ENCODE measurements around the gene NRXN3. TPM values are rescaled to one million over a fixed set of nuclear protein-coding genes. Genes with fewer than 3 reads are reported as not detected.

NRXN3 gene
- total and polyA plus RNA-seq, 2 experiments from 2014 or later, result 1.0 to 1.8 TPM

DNA sequence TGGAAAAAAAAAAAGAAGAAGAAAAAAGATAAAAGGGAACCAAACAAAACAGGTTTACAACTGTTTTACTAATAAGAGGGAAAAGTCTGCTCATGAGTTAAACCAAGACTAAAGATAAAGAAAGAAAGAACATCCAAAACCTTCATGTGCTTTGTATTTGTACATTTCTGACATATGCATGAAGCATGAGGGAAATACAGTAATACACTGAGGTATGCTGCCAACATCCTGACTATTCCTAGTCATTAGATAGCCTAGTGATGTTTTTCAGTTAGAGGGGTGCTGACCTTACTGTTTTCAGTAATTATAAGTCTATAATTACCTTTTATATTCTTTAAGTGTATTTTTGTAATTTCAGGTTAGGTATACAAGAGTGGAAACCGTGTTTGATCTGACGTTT, 1247.8 kb downstream of the NRXN3 start:
- H3K9me3 Mint-ChIP-seq, result no peaks in the 10 kb centered on the region
- Histone ChIP-seq H3K27me3 (ENCODE audit: insufficient read depth) (no peaks in the 10 kb centered on the region), H3K4me1 (ENCODE audit: insufficient read depth) (no peaks in the 10 kb centered on the region), H3K4me3 (no peak overlapping the region), H3K9me2 (ENCODE audit: insufficient read depth) (no peaks in the 10 kb centered on the region), H3K79me2 (replicated peaks; ENCODE audit: insufficient read depth) (no peaks in the 10 kb centered on the region), H3K4me2 (no peak overlapping the region), H4K20me1 (replicated peaks; ENCODE audit: insufficient read depth) (no peaks in the 10 kb centered on the region), H3K27ac (ENCODE audit: low read depth) (no peak overlapping the region), H3F3A (replicated peaks; ENCODE audit: low read depth) (no peaks in the 10 kb centered on the region), H2AFZ (no peak overlapping the region), H3K36me3 (ENCODE audit: insufficient read depth) (no peaks in the 10 kb centered on the region)
- no peak overlapping the region for H3K4me3 Mint-ChIP-seq
- TF ChIP-seq, protein P1, sequence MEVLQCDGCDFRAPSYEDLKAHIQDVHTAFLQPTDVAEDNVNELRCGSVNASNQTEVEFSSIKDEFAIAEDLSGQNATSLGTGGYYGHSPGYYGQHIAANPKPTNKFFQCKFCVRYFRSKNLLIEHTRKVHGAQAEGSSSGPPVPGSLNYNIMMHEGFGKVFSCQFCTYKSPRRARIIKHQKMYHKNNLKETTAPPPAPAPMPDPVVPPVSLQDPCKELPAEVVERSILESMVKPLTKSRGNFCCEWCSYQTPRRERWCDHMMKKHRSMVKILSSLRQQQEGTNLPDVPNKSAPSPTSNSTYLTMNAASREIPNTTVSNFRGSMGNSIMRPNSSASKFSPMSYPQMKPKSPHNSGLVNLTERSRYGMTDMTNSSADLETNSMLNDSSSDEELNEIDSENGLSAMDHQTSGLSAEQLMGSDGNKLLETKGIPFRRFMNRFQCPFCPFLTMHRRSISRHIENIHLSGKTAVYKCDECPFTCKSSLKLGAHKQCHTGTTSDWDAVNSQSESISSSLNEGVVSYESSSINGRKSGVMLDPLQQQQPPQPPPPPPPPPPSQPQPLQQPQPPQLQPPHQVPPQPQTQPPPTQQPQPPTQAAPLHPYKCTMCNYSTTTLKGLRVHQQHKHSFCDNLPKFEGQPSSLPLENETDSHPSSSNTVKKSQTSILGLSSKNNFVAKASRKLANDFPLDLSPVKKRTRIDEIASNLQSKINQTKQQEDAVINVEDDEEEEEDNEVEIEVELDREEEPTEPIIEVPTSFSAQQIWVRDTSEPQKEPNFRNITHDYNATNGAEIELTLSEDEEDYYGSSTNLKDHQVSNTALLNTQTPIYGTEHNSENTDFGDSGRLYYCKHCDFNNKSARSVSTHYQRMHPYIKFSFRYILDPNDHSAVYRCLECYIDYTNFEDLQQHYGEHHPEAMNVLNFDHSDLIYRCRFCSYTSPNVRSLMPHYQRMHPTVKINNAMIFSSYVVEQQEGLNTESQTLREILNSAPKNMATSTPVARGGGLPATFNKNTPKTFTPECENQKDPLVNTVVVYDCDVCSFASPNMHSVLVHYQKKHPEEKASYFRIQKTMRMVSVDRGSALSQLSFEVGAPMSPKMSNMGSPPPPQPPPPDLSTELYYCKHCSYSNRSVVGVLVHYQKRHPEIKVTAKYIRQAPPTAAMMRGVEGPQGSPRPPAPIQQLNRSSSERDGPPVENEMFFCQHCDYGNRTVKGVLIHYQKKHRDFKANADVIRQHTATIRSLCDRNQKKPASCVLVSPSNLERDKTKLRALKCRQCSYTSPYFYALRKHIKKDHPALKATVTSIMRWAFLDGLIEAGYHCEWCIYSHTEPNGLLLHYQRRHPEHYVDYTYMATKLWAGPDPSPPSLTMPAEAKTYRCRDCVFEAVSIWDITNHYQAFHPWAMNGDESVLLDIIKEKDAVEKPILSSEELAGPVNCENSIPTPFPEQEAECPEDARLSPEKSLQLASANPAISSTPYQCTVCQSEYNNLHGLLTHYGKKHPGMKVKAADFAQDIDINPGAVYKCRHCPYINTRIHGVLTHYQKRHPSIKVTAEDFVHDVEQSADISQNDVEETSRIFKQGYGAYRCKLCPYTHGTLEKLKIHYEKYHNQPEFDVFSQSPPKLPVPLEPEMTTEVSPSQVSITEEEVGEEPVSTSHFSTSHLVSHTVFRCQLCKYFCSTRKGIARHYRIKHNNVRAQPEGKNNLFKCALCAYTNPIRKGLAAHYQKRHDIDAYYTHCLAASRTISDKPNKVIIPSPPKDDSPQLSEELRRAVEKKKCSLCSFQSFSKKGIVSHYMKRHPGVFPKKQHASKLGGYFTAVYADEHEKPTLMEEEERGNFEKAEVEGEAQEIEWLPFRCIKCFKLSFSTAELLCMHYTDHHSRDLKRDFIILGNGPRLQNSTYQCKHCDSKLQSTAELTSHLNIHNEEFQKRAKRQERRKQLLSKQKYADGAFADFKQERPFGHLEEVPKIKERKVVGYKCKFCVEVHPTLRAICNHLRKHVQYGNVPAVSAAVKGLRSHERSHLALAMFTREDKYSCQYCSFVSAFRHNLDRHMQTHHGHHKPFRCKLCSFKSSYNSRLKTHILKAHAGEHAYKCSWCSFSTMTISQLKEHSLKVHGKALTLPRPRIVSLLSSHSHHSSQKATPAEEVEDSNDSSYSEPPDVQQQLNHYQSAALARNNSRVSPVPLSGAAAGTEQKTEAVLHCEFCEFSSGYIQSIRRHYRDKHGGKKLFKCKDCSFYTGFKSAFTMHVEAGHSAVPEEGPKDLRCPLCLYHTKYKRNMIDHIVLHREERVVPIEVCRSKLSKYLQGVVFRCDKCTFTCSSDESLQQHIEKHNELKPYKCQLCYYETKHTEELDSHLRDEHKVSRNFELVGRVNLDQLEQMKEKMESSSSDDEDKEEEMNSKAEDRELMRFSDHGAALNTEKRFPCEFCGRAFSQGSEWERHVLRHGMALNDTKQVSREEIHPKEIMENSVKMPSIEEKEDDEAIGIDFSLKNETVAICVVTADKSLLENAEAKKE (CRISPR knock-in tag; IDR thresholded peaks at IDR 0.05), result no peak
- TF ChIP-seq EZH2phosphoT487 (IDR thresholded peaks at IDR 0.05; ENCODE audit: unreplicated experiment) (no peak), ZNF114 (CRISPR knock-in tag; IDR thresholded peaks at IDR 0.05) (no peak), JUNB (IDR thresholded peaks at IDR 0.05; ENCODE audit: unreplicated experiment) (no peak), STAT1 (IDR thresholded peaks at IDR 0.05; ENCODE audit: unreplicated experiment) (no peak), POLR2AphosphoS5 (IDR thresholded peaks at IDR 0.05; ENCODE audit: low read depth) (no peak), NANOG (IDR thresholded peaks at IDR 0.05; ENCODE audit: borderline replicate concordance) (no peak), ZNF331 (CRISPR knock-in tag; IDR thresholded peaks at IDR 0.05; ENCODE audit: low read depth) (no peak)
- TF ChIP-seq, protein P2, sequence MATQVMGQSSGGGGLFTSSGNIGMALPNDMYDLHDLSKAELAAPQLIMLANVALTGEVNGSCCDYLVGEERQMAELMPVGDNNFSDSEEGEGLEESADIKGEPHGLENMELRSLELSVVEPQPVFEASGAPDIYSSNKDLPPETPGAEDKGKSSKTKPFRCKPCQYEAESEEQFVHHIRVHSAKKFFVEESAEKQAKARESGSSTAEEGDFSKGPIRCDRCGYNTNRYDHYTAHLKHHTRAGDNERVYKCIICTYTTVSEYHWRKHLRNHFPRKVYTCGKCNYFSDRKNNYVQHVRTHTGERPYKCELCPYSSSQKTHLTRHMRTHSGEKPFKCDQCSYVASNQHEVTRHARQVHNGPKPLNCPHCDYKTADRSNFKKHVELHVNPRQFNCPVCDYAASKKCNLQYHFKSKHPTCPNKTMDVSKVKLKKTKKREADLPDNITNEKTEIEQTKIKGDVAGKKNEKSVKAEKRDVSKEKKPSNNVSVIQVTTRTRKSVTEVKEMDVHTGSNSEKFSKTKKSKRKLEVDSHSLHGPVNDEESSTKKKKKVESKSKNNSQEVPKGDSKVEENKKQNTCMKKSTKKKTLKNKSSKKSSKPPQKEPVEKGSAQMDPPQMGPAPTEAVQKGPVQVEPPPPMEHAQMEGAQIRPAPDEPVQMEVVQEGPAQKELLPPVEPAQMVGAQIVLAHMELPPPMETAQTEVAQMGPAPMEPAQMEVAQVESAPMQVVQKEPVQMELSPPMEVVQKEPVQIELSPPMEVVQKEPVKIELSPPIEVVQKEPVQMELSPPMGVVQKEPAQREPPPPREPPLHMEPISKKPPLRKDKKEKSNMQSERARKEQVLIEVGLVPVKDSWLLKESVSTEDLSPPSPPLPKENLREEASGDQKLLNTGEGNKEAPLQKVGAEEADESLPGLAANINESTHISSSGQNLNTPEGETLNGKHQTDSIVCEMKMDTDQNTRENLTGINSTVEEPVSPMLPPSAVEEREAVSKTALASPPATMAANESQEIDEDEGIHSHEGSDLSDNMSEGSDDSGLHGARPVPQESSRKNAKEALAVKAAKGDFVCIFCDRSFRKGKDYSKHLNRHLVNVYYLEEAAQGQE (IDR thresholded peaks at IDR 0.05; ENCODE audit: unreplicated experiment), result no peak
- TF ChIP-seq, protein P3, sequence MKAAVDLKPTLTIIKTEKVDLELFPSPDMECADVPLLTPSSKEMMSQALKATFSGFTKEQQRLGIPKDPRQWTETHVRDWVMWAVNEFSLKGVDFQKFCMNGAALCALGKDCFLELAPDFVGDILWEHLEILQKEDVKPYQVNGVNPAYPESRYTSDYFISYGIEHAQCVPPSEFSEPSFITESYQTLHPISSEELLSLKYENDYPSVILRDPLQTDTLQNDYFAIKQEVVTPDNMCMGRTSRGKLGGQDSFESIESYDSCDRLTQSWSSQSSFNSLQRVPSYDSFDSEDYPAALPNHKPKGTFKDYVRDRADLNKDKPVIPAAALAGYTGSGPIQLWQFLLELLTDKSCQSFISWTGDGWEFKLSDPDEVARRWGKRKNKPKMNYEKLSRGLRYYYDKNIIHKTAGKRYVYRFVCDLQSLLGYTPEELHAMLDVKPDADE (IDR thresholded peaks at IDR 0.05), result no peak
- TF ChIP-seq, protein P4, sequence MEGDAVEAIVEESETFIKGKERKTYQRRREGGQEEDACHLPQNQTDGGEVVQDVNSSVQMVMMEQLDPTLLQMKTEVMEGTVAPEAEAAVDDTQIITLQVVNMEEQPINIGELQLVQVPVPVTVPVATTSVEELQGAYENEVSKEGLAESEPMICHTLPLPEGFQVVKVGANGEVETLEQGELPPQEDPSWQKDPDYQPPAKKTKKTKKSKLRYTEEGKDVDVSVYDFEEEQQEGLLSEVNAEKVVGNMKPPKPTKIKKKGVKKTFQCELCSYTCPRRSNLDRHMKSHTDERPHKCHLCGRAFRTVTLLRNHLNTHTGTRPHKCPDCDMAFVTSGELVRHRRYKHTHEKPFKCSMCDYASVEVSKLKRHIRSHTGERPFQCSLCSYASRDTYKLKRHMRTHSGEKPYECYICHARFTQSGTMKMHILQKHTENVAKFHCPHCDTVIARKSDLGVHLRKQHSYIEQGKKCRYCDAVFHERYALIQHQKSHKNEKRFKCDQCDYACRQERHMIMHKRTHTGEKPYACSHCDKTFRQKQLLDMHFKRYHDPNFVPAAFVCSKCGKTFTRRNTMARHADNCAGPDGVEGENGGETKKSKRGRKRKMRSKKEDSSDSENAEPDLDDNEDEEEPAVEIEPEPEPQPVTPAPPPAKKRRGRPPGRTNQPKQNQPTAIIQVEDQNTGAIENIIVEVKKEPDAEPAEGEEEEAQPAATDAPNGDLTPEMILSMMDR (conservative IDR thresholded peaks at IDR 0.05; ENCODE audit: low read depth in 2 of 2), result no peak
- H3K36me3 Mint-ChIP-seq (ENCODE audit: low read depth), result no peaks in the 10 kb centered on the region
- ATAC-seq (no peak), DNase-seq (ENCODE audit: low spot score) (no peak)
- no peaks in the 10 kb centered on the region for H3K27me3 Mint-ChIP-seq (ENCODE audit: insufficient read depth, low read depth, poor library complexity)
- H3K27ac Mint-ChIP-seq, result no peak overlapping the region
- H3K4me1 Mint-ChIP-seq, result peaks cover 5% of the 10 kb centered on the region; the same call in 2 of the 3 replicates

All from GM23338 (cell line).